H9 (cell line): ENCODE results near the gene FLCN. TPM values are rescaled to one million over a fixed set of nuclear protein-coding genes. Genes with fewer than 3 reads are reported as not detected.

ENCODE experiments used
- DNase-seq: peaks from one replicate; pipeline ENCODE4 v3.0.0-alpha.2; 2017
- H2AFZ ChIP-seq: one replicate; pipeline ENCODE4 v1.6.1; 2013; ENCODE audit warnings: mild to moderate bottlenecking, low read length, control low read depth, moderate library complexity
- H2AK5ac ChIP-seq: 2 replicates; pipeline ENCODE4 v1.6.1; 2013; ENCODE audit warnings: low read length, control low read depth, mixed read lengths; ENCODE audit not compliant: insufficient read length
- H2BK120ac ChIP-seq: one replicate; pipeline ENCODE4 v1.6.1; 2013; ENCODE audit warnings: low read depth, mild to moderate bottlenecking, low read length, control low read depth, inconsistent platforms; ENCODE audit not compliant: poor library complexity, severe bottlenecking
- H2BK12ac ChIP-seq: 2 replicates; pipeline ENCODE4 v1.6.1; 2013; ENCODE audit warnings: low read length, control low read depth, mixed read lengths, low read depth; ENCODE audit not compliant: insufficient read length
- H2BK15ac ChIP-seq: 2 replicates; pipeline ENCODE4 v1.6.1; 2013; ENCODE audit warnings: low read depth, low read length, control low read depth
- H2BK20ac ChIP-seq: one replicate; pipeline ENCODE4 v1.6.1; 2013; ENCODE audit warnings: low read depth, mild to moderate bottlenecking, low read length, control low read depth, inconsistent platforms; ENCODE audit not compliant: poor library complexity, severe bottlenecking
- H2BK5ac ChIP-seq: 2 replicates; pipeline ENCODE4 v1.6.1; 2013; ENCODE audit warnings: low read length, control low read depth, mixed read lengths; ENCODE audit not compliant: insufficient read length
- H3K14ac ChIP-seq: 2 replicates; pipeline ENCODE4 v1.6.1; 2013; ENCODE audit warnings: low read length, control low read depth; ENCODE audit not compliant: insufficient read depth
- H3K18ac ChIP-seq: 2 replicates; pipeline ENCODE4 v1.6.1; 2013; ENCODE audit warnings: low read depth, mild to moderate bottlenecking, mixed read lengths, low read length, control low read depth; ENCODE audit not compliant: insufficient read length
- H3K23ac ChIP-seq: 2 replicates; pipeline ENCODE4 v1.6.1; 2013; ENCODE audit warnings: low read length, control low read depth, mixed read lengths, low read depth; ENCODE audit not compliant: insufficient read length
- H3K23me2 ChIP-seq: 2 replicates; pipeline ENCODE4 v1.6.1; 2013; ENCODE audit warnings: low read depth, mild to moderate bottlenecking, mixed read lengths, low read length, control low read depth; ENCODE audit not compliant: insufficient read length, poor library complexity, severe bottlenecking
- H3K27ac ChIP-seq: 2 replicates; pipeline ENCODE4 v1.5.1; 2013; ENCODE audit warnings: low read length, control low read depth, mixed read lengths, low read depth; ENCODE audit not compliant: insufficient read length
- H3K27me3 ChIP-seq: 2 replicates; pipeline ENCODE4 v1.6.1; 2013; ENCODE audit warnings: low read length, control low read depth, inconsistent platforms; ENCODE audit not compliant: insufficient read depth
- H3K4ac ChIP-seq: 2 replicates; pipeline ENCODE4 v1.6.1; 2013; ENCODE audit warnings: low read depth, mild to moderate bottlenecking, control low read depth, inconsistent platforms, low read length, moderate library complexity
- H3K4me1 ChIP-seq: 2 replicates; pipeline ENCODE4 v1.6.1; 2013; ENCODE audit warnings: low read length, control low read depth, inconsistent platforms; ENCODE audit not compliant: insufficient read depth
- H3K4me2 ChIP-seq: 2 replicates; pipeline ENCODE4 v1.6.1; 2013; ENCODE audit warnings: low read length, control low read depth, mixed read lengths; ENCODE audit not compliant: insufficient read length, insufficient read depth
- H3K56ac ChIP-seq: 2 replicates; pipeline ENCODE4 v1.6.1; 2013; ENCODE audit warnings: low read depth, mild to moderate bottlenecking, mixed read lengths, low read length, control low read depth; ENCODE audit not compliant: insufficient read length
- H3K79me1 ChIP-seq: 2 replicates; pipeline ENCODE4 v1.6.1; 2013; ENCODE audit warnings: low read depth, mild to moderate bottlenecking, moderate library complexity, low read length, control low read depth, inconsistent platforms; ENCODE audit not compliant: insufficient read depth, poor library complexity, severe bottlenecking
- H3K79me2 ChIP-seq: 2 replicates; pipeline ENCODE4 v1.6.1; 2013; ENCODE audit warnings: low read length, control low read depth, inconsistent platforms; ENCODE audit not compliant: insufficient read depth
- H3K9ac ChIP-seq: 2 replicates; pipeline ENCODE4 v1.6.1; 2013; ENCODE audit warnings: low read length, control low read depth, mixed read lengths; ENCODE audit not compliant: insufficient read length; ENCODE audit errors: extremely low read depth
- H3K9me3 ChIP-seq: one replicate; pipeline ENCODE4 v1.6.1; 2013; ENCODE audit warnings: low read depth, low read length, inconsistent platforms; ENCODE audit not compliant: control insufficient read depth
- H3T11ph ChIP-seq: one replicate; pipeline ENCODE4 v1.6.1; 2013; ENCODE audit warnings: mild to moderate bottlenecking, low read length, control low read depth, inconsistent platforms
- H4K20me1 ChIP-seq: one replicate; pipeline ENCODE4 v1.6.1; 2013; ENCODE audit not compliant: control insufficient read depth, insufficient read length, insufficient read depth
- H4K5ac ChIP-seq: 2 replicates; pipeline ENCODE4 v1.6.1; 2013; ENCODE audit warnings: low read depth, mild to moderate bottlenecking, mixed read lengths, low read length, control low read depth; ENCODE audit not compliant: insufficient read length
- H4K8ac ChIP-seq: replicated peaks from 2 replicates; pipeline ENCODE4 v1.6.1; 2013; ENCODE audit warnings: low read length, control low read depth, mixed read lengths, low read depth; ENCODE audit not compliant: insufficient read length
- H4K91ac ChIP-seq: 2 replicates; pipeline ENCODE4 v1.6.1; 2013; ENCODE audit warnings: low read depth, mild to moderate bottlenecking, moderate library complexity, mixed read lengths, low read length, control low read depth; ENCODE audit not compliant: insufficient read length
- H3K27ac Mint-ChIP-seq, 3 experiments: 2 replicates in 2 of 3; 3 replicates in 1 of 3; pipeline ENCODE4 v1.8.0; 2020 to 2021; ENCODE audit warnings: mixed read lengths in 3 of 3, mild to moderate bottlenecking in 1 of 3, moderate library complexity in 1 of 3
- H3K27me3 Mint-ChIP-seq: 2 replicates; pipeline ENCODE4 v1.8.0; 2021; ENCODE audit warnings: low read depth, mild to moderate bottlenecking, moderate library complexity, mixed read lengths
- H3K36me3 Mint-ChIP-seq, 3 experiments: 2 replicates in 2 of 3; 3 replicates in 1 of 3; pipeline ENCODE4 v1.8.0; 2020 to 2021; ENCODE audit warnings: low read depth in 3 of 3, mixed read lengths in 3 of 3; ENCODE audit not compliant: insufficient read depth in 1 of 3
- H3K4me1 Mint-ChIP-seq, 2 experiments: 2 replicates each; pipeline ENCODE4 v1.8.0; 2020; ENCODE audit warnings: mixed read lengths in 2 of 2
- H3K4me3 Mint-ChIP-seq, 2 experiments: 2 replicates in 1 of 2; 3 replicates in 1 of 2; pipeline ENCODE4 v1.8.0; 2020 to 2021; ENCODE audit warnings: mild to moderate bottlenecking in 2 of 2, mixed read lengths in 2 of 2, moderate library complexity in 1 of 2
- H3K9me3 Mint-ChIP-seq, 2 experiments: 2 replicates in 1 of 2; 3 replicates in 1 of 2; pipeline ENCODE4 v1.8.0; 2020; ENCODE audit warnings: mild to moderate bottlenecking in 2 of 2, mixed read lengths in 2 of 2, moderate library complexity in 1 of 2
- CTCF ChIP-seq: fragments of 200-600 bp; sonication (generic); conservative IDR thresholded peaks from 3 replicates; pipeline ENCODE4 v1.8.0; 2021; ENCODE audit warnings: antibody characterized with exemption, mild to moderate bottlenecking
- WGBS: extraction: QIAGEN DNeasy Blood & Tissue Kit; methylation state at CpG from one replicate; pipeline ENCODE4 v1.1.7; 2013; ENCODE audit warnings: missing lambda C conversion rate, low lambda C conversion rate, mixed read lengths; ENCODE audit not compliant: insufficient read length; ENCODE audit errors: extremely low coverage; 5-methylcytosine and 5-hydroxymethylcytosine counted together
- total RNA-seq: library from RNA; stranded (reverse); gene quantifications from 2 replicates; pipeline ENCODE4 v1.2.1, GENCODE V29; 2021

The FLCN gene
- total RNA-seq, 1 experiment from 2014 or later, result 33.3 TPM

DNA sequence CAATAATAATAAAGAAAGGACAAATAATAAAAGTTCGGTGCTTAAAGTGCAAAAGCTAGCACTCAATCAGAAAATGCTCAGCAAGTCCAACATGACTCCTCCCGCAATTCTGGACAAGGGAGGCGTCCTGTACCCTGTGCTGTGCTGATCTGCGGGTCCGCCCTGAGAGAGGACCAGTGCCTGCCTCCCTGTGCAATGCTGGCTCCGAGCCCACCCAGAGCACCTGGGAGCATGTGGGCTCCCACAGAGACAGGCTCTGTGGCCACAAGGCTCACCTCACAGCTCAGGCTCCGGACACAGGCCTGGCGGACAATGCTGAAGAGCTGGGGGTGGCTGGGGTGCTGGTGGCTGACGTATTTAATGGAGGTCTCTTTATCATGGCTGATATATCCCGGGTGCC, 11.1 kb downstream of the FLCN start:
- Histone ChIP-seq H3K14ac (no peak overlapping the region), H3K56ac (no peak overlapping the region), H2BK120ac (no peak overlapping the region), H2BK12ac (no peak overlapping the region), H4K5ac (no peak overlapping the region), H2BK20ac (no peak overlapping the region), H3K27ac (no peak overlapping the region), H2BK15ac (no peak overlapping the region), H3K4me1 (no peaks in the 10 kb centered on the region), H4K91ac (no peak overlapping the region), H3K4ac (no peak overlapping the region), H3K9ac (no peak overlapping the region), H4K20me1 (no peaks in the 10 kb centered on the region), H3K18ac (no peak overlapping the region), H3K79me2 (no peaks in the 10 kb centered on the region), H2AFZ (no peak overlapping the region), H3K4me2 (no peak overlapping the region), H3K23ac (no peak overlapping the region), H3T11ph (no peak overlapping the region), H2AK5ac (no peak overlapping the region), H3K79me1 (no peaks in the 10 kb centered on the region), H2BK5ac (no peak overlapping the region), H3K9me3 (no peaks in the 10 kb centered on the region), H3K27me3 (no peaks in the 10 kb centered on the region), H4K8ac (no peak overlapping the region), H3K23me2 (no peaks in the 10 kb centered on the region)
- WGBS, result no CpG with 5 or more reads among the region's 10 CpGs
- no peaks in the 10 kb centered on the region for H3K27me3 Mint-ChIP-seq
- TF ChIP-seq CTCF, result no peak
- H3K36me3 Mint-ChIP-seq, result peaks cover 41 to 93% (median 87%) of the 10 kb centered on the region in 3 experiments
- H3K27ac Mint-ChIP-seq, result no peak overlapping the region
- H3K9me3 Mint-ChIP-seq, result no peaks in the 10 kb centered on the region
- H3K4me3 Mint-ChIP-seq, result no peak overlapping the region
- no peak for DNase-seq
- peaks cover 0 to 3% of the 10 kb centered on the region in 2 experiments; a peak in 2 of 4 replicates for H3K4me1 Mint-ChIP-seq
